ENCODE data around the gene COQ3.

The COQ3 gene, protein sequence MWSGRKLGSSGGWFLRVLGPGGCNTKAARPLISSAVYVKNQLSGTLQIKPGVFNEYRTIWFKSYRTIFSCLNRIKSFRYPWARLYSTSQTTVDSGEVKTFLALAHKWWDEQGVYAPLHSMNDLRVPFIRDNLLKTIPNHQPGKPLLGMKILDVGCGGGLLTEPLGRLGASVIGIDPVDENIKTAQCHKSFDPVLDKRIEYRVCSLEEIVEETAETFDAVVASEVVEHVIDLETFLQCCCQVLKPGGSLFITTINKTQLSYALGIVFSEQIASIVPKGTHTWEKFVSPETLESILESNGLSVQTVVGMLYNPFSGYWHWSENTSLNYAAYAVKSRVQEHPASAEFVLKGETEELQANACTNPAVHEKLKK

GRCh38 chr6:99393698-99394531, at the start of gene COQ3:
TSS of gene COQ3 (minus strand) at chr6:99394195. CDS start at chr6:99394179, 16 bp downstream.
- DNase-seq: peak; percentile 71

GRCh38 chr6:99434702-99435530, 40.9 kb upstream of the COQ3 start:
- DNase-seq: peak; percentile 48

DNA sequence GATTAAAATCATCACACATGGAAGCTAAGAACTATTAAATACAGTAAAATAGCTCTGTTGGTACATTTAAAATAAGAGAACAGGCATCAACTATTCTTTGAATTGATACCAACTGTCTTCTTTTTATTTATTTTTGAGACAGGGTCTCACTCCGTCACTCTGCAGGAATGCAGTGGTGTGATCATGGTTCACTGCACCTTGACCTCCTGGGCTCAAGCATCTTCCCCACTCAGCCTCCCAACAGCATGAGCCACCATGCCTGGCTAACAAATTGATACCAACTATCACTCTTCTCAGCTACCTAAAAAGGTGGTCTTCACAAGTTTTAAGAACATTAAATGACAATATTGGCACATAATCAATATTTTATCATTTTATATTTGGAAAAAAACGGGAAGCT, 38.9 kb upstream of the COQ3 start:
- DNase-seq: no peak

- no peak for DNase-seq
Observed at GRCh38 chr6:99431901-99432300, 37.9 kb upstream of the COQ3 start.

DNA sequence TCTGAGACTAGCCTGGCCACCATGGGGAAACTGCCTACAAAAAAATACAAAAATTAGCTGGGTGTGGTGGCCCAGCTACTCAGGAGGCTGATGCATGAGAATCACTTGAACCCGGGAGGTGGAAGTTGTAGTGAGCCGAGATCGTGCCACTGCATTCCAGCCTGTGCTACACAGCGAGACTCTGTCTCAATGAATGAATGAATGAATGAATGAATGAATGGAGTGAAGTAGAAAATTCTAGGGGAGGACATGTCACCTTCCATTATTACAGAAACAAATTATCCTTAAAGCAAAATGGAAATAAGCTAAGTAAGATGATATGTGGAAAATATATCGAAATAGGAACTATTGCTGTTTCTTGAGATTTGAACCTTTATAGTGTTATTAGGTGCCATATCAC, 34.0 kb upstream of the COQ3 start:
- DNase-seq: no peak

DNA sequence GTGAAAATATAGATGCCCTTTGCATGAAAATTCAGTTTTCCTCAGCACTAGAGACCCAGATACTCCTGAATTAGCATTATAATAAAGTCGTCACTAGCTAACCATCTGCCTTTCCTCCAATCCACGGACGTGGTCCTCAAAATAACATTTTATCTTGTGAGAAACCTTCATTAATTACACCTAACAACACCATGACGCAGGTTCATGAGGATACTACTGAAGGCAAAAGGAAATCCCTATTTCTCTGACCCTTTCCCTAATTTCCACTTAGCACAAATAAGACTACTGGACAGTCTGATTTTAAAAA, 32.4 kb upstream of the COQ3 start:
- no peak for DNase-seq

DNA sequence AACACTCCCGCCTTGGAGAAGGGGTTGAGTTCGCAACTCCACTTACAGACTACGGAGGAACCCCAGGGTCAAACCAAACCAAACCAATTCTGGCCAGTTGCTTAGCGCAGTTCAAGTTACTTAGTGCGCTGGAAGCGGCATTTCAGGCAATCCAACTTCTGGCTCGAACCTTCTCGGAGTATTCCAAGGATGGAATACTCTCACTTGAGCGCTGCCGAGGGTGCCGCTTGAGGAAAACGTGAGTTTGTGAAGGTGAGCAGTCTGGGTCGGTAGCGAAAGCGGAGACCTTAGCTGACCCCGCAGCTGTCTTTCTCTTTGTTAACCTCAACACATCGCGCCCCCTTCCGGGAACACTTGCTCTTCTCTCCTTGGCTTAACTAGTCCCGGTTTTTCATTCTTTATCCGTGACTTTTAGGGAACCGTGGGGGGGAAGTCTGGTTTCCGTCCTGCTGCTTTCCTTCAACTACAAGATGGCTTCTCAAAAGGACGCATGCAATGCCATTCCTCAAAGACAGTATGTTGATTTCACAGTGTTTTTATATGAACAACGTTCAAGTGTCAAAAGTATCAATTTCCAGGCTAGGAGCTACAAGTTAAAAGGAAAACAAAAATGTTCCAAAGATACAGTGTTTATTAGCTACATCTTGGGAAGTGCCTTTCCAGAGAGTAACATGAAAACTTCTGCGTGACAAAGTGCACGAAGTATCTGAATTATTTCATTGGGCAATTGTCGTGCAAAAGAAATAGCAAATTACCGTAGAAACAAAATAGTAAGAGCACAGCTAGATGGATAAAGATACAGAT, 31.9 kb upstream of the COQ3 start:
- DNase-seq: peak; percentile 64

DNA sequence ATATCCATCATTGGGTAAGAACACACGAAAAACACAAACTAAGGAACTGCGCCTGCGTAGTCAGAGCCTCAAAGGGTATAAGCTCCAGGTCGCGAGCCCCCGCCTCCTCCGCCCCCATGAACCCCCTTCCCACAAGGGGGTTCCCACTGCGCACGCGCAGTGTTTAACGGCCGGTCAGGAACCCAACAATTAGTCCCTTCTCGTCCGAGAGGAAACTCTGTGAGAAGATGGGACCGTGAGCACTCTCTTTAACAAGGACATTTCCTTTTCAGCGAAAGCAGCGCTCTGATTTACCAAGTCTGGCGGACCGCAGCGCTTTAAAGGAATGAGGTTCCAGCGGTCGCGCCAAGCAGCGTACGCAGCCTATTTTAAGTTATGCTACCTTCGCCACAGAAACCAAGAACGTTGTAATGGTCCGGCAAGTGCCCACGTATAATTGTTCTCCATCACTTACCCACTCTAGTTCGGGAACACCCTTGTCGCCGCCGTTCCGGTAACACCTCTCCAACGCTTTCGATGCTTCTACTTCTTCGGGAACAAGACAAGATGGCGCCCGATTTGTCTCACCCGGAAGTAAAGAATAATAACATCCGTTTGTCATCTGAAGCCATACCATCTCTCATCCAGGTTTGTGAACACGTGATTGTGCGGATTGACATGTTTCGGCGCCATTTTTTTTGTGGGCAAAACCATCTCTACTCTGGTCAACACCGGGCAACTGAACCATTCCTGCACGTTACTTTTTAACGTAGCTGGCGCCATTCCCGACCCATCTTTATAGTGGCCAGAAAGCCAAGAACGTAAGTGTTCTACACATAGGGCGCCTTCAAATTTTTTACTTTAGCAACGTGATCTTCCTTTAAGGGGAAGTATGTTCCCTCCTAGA, 31.0 kb upstream of the COQ3 start, which contains the start of gene PNISR:
PNISR (minus strand) TSS at position 548 of the 886 bp plus-strand sequence. CDS start 10,649 bp downstream, outside the sequence.
- peak; percentile 95 for DNase-seq

GRCh38 chr6:99424022-99424421, 30.0 kb upstream of the COQ3 start:
- no peak for DNase-seq

DNA sequence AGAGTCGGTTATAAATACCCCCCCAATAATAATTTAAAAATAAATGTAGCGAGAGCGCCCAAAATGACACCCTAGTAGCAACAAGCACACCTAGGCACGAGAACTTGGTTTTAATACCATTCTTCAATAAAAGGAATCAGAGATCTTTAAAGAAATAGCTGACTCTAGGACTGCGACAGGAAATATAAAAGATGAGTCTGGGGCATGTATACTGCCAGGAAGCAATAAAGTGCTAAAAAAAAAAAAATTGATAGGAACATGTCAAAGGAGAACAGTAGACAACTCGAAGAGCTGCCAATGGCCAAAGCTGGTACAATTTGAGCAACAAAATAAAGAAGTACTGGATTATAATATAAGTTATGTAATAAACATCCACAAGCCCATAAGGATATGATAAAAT, 28.9 kb upstream of the COQ3 start:
- DNase-seq: no peak

DNA sequence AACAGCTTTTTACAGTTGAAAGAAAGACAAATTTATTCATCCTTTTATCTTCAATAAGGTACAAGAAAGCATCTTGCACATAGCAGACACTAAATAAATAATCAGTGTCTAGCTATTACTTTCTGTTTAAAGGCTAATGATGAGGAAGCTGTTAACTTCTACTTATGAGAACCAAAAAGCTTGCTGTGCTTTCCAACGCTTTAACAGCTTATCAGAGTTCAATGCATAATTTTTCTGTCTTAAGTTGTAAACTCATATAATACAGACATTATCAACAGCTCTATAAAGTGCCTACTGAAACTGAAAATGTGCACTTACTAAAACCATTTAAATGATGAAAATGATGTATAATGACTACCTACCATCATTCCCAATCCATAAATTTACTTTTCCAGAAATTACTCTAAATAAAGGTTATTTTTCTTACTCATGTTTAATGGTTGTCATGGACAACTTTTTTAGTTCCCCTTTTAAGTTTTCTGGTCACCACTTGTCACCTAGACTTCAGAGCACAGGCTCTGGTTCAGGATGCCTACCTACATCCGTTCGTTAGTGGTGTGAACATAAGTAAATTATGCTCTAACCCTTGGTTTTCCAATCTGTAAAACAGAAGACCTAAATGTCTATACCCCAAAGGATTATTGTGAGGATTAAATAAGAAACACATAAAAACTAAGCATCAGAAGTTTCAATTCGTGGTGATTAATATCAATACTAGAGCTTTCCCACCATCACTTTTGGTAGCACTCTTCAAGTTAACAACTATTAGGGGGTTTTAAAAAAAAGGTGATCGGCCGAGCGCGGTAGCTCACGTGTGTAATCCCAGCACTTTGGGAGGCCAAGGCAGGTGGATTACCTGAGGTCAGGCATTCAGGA, 23.1 kb upstream of the COQ3 start:
- DNase-seq: no peak

DNA sequence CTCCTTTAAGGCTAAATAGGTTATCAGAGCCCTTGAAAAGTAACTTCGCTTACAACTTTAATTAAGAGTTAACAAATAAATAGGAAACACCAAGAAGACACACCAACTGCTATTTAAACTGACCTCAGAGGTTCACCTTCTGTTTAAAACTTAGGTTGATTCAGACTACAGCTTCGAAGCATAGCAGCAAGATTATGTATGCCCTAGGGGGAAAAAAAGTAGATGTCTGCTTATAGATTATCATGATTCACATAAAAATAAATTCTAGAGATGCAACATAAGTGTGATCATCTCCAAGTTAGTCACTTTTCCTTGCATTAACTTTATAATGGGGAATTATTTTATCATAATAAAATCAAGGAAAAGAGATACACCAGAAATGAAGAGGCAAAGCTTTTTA, 22.2 kb upstream of the COQ3 start:
- DNase-seq: no peak

GRCh38 chr6:99415446-99415845, 21.5 kb upstream of the COQ3 start:
- no peak for DNase-seq

- no peak for DNase-seq
Observed at GRCh38 chr6:99412065-99412464, 18.1 kb upstream of the COQ3 start.

- DNase-seq: no peak
Observed at GRCh38 chr6:99409672-99410071, 15.7 kb upstream of the COQ3 start.

GRCh38 chr6:99407076-99407475, 13.1 kb upstream of the COQ3 start:
- DNase-seq: no peak

- DNase-seq: no peak
Observed at GRCh38 chr6:99402448-99402847, 8.5 kb upstream of the COQ3 start.

- DNase-seq: no peak
Observed at GRCh38 chr6:99397287-99397686, 3.3 kb upstream of the COQ3 start.

DNA sequence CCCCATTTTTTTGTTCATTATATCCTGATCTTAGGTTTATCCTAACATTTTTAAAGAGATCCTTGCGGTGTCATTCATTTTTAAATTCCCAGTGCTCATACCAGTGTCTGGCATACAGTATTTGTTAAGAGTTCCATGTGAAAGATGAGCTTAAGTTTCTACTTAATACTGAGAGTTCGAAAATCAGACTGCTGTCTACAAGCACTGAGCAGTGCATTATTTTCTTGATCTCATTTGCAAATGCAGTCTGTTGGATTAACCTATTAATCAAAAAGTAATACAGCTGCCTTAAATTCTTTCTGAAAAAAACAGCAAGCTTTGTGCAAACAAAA, 663 bp downstream of the COQ3 start:
- DNase-seq: no peak

- no peak for DNase-seq
Observed at GRCh38 chr6:99390896-99391295, 3.1 kb downstream of the COQ3 start.

DNA sequence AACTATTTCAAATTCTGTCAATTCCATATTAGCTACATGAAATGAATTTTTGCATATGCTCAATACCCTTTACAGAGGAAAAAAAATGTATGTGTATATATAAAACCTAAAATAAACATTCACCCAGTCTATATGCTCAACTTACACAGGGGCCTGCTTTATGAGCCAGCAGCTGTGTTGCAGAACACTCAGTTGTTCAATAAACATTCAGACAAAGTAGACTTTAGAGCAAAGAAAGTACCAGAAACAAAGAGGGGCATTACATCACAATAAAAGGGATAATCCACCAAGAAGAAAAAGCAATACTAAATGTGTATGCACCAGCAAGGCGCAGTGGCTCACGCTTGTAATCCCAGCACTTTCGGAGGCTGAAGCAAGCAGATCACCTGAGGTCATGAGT, 9.5 kb downstream of the COQ3 start:
- DNase-seq: no peak
